ENCODE data around the gene FYCO1.

DNA sequence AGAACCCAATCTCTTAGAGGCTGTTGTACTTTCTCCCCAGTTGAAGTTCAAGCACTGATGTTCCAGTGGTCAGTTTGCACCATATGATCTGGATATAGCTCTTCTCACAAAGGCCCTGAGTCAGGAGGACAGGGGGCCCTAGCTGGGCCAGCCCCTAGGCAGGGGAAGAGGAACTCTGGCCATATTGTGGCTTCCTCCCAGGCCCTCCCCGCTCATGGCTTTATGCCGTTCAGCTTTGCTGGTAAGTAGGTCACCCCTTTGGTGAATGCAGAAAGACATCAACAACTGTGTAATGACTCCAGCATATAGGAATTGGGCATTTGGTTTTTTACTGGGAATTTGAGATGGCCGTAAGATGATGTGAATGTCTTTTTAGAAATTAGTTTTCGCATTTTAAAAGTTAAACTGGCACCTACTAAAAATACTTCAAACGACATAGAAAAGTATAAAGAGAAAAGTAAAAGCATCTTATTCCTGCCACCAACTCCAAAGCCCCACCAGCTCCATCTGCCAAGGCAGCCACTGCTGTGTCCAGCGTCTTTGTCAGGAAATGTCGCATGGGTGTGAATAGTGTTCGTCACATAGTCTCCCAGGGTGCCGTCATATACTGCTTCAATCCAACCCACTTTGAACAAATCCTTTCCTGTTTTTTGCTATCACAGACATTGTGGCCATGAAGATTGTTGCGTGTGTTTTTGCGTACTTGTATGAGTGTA is 84.0 kb downstream of the FYCO1 start:
- TF ChIP-seq CTCF (IDR thresholded peaks at IDR 0.05) (no peak), POLR2AphosphoS5 (IDR thresholded peaks at IDR 0.05) (no peak), POLR2A (IDR thresholded peaks at IDR 0.05) (no peak)
